HG02981 (cell line): ENCODE measurements around the gene LRP1.
A peak's percentile ranks its signal among the peaks of the same experiment; 100 is the strongest.
"Not testable (repeated sequence)": the region's sequence is repeated elsewhere in the genome, so short reads cannot be mapped to it uniquely, and the experiment has no call there.

Experiments
- ATAC-seq: cut with Tn5 transposase; IDR thresholded peaks from one replicate; pipeline ENCODE4 v1.9.1; 2021; ENCODE audit warnings: mild to moderate bottlenecking, moderate library complexity; ENCODE audit not compliant: unreplicated experiment

LRP1 gene

GRCh38 chr12:57110104-57111030 is 17.9 kb upstream of the LRP1 start:
- ATAC-seq, result peak; percentile 48

GRCh38 chr12:57111031-57111734 is 17.1 kb upstream of the LRP1 start, which contains the start of gene STAT6:
Gene STAT6, minus strand, starts transcription at chr12:57111362. Its CDS starts 3,084 bp downstream, at chr12:57108278.
- ATAC-seq, result peak; percentile 46

GRCh38 chr12:57112492-57113294 is 15.6 kb upstream of the LRP1 start:
- ATAC-seq, result peak; percentile 55

GRCh38 chr12:57116580-57117281 is 11.6 kb upstream of the LRP1 start:
- no peak for ATAC-seq

DNA sequence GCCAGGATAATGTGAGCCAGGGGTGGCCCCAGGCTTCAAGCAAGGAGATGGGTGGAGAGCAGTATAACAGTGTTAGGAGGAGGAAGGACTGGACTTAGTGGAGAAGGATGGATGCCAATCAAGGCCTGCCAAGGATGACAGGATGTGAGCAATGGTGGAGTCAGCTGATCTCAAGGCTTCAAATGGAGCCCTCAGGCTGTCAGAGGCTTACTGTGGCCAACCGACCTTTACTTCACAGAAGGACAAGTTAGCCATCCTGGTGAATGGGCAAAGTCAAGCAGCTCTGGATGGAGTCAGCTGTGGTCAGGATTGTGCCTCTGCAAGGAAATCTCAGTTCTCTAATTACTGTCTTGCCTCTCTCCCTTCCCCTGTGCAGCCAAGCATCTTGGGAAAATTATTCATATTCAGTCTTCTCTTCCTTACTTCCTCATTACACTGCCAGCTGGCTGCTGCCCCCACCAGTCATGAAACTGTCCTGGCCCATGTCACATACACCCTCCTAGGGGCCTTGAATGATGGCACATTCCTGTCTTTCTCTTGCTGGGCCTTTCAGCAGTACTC is 9.5 kb upstream of the LRP1 start:
- ATAC-seq, result no peak

DNA sequence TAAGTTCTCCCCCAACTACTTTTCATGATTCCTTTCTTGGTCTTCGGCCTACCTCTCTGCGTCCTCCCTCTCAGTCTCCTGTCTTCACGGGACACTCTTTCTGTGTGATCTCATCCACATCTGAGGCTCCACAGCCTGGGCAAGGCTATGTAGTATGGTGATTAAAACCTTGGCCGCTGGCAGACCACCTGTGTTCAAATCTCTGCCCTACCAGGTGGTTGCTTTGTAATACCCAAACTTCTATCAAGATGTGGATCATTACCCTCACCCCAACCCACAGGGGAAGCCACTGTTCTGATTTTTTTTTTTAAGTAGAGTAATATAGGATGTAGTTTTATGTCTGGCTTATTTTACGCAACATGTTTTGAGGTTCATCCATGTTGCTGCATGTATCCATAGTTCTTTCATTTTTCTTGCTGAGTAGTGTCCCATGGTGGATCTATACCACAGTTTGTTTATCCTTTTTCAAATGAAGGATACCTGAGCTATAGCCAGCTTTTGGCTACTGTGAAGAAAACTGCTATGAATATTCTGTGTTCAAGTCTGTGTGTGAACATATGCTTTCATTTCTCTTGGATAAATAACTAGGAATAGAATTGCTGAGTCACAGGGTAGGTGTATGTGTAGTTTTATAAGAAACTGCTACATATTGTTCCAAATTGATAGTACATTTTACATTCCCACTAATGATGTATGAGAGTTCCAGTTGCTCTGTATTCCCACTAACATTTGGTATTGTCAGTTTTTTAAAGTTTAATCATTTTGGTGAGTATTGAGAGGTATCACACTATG is 8.8 kb upstream of the LRP1 start:
- no peak for ATAC-seq

GRCh38 chr12:57120718-57121117 is 7.6 kb upstream of the LRP1 start:
- not testable (repeated sequence) for ATAC-seq

GRCh38 chr12:57123813-57124212 is 4.5 kb upstream of the LRP1 start:
- ATAC-seq, result no peak

DNA sequence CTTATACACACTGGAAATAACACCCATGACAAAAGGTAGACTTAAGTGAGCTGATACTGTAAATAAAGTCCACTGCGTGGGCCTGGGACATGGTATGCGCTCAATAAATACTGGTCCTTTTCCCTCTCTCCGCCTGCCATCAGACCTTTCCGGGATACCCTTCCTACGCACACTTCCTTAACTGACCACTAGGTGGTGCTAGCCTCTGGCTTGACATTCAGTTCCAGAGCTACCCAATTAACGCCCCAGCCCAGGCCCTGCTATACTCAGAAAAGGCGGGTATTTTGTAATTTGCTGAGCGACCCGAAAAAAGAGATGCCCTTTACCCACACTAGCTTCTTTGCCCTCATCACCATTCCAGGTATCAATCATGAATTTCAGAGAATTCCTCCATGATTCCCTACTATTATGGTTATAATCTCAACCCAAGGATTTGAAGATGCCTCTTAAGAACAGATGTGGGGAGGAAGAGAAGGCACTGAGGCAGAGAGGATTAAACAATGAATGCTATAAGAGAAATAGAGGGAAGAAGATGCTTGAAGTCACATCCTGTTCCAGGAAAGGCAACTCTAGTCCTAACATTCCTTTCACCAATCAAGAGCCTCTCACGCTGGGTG is 3.9 kb upstream of the LRP1 start:
- no peak for ATAC-seq

DNA sequence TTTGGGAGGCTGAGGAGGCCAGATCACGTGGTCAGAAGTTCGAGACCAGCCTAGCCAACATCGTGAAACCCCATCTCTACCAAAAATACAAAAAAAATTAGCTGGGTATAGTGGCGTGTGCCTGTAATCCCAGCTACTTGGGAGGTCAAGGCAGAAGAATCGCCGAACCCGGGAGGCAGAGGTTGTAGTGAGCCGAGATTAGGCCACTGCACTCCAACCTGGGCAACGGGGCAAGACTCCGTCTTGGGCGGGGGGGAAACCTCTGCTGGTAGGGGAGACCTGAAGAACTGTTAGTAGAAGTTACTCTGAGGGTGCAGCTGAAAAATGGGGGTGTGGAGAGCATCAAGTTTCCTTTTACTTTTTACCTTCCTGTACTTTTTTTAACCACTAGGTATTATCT is 2.2 kb upstream of the LRP1 start:
- no peak for ATAC-seq

DNA sequence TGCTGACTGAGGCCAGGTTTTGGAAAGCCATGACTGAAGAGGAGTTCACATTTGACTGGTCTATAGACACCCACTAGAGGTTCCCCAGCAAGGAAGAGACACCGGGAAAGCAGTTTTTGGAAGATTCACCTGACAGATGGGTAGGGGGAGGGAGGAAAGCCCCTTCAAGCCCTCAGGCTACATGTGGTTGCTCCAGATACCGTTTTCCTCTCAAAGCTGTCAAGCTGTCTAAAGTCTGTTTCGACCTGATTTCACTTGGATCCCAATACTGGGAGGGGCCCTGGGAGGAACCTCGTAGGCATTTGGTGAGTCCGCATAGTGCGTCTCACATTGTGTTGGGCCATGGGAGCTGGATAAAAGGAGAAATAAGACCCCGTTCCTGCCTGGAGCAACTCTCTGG is 1.7 kb upstream of the LRP1 start:
- no peak for ATAC-seq

GRCh38 chr12:57127101-57127725 is 1.1 kb upstream of the LRP1 start:
- peak; percentile 32 for ATAC-seq

DNA sequence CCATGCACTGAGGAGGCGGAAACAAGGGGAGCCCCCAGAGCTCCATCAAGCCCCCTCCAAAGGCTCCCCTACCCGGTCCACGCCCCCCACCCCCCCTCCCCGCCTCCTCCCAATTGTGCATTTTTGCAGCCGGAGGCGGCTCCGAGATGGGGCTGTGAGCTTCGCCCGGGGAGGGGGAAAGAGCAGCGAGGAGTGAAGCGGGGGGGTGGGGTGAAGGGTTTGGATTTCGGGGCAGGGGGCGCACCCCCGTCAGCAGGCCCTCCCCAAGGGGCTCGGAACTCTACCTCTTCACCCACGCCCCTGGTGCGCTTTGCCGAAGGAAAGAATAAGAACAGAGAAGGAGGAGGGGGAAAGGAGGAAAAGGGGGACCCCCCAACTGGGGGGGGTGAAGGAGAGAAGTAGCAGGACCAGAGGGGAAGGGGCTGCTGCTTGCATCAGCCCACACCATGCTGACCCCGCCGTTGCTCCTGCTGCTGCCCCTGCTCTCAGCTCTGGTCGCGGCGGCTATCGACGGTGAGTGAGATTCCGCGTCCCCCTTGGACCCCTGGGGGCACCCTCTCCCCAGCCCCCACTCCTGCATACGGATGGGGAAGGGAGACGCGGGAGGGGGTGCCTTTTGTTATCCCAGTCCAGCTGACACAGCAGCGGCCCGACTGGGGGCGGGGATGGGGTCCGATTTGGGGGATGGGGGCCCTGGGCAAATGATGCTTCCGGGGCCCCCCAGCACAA is 400 bp downstream of the LRP1 start:
- ATAC-seq, result no peak

- ATAC-seq, result no peak
Measured at GRCh38 chr12:57129321-57129842, 1.1 kb downstream of the LRP1 start.

GRCh38 chr12:57129889-57130288 is 1.6 kb downstream of the LRP1 start:
- ATAC-seq, result no peak

DNA sequence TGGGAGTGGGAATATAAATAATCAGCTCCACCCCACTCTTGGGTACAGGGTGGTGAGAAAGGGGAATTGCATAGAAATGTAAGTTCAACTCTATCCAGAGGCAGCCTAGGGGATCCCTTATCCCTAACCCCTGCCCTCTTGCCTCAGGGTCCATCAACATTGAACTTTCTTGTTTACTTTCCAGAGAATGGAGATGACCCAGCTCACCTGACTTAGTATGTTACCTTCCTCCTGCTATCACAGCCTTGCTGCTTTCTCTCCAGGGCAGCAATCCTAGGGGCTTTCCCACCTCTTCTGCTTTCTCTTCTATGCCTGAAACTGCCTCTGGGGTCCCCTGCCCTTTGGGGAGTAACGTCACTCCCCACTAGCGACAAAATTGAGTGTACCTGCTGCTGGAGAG is 2.7 kb downstream of the LRP1 start:
- ATAC-seq, result no peak

DNA sequence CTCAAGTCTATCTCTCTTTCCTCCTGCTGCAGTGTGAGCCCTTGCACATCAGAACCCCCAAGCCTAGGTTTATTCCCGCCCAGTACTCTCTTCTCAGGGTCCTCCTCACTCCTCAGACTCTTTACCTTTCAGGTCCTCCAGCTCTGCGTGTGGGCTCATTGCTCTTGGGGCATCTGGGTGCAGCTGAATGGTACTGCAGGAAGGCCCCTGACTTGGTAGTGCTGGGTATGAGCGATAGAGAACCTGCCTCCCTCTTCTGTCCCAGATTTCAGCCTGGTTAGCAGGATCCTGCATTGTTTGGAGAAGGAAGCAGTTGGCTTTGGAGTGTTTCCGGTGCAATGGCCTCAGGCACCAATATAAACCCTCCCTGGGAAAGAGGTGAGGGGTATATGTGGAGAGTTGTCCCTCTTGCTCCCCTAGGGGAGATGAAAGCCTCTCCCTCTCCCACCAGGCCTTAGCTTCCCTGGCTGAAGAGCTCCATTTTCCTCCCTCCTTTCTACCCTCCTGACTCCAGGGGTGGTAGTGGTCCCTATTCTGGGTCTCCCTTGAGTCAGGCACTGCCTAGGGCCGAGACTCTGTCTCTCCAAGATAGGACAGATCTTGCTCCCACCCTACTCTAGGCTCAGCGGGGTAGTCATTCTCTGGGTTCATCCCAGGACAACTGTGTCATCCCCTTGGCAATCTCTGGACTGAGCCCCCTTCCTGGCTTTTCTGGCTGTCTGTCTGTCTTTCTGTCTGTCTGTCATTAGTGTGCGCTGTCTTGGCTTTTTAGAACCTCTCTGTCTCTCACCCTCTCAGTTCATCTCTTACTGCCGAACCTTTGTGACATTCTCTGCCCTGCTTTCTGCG is 3.8 kb downstream of the LRP1 start:
- ATAC-seq, result no peak
